HG02642 (cell line): ENCODE results near the gene IFIT5.
"Not testable (repeated sequence)": the region's sequence is repeated elsewhere in the genome, so short reads cannot be mapped to it uniquely, and the experiment has no call there.

Experiments used
- ATAC-seq: cut with Tn5 transposase; IDR thresholded peaks from one replicate; pipeline ENCODE4 v1.9.1; 2021; ENCODE audit warnings: mild to moderate bottlenecking; ENCODE audit not compliant: unreplicated experiment, poor library complexity

Gene IFIT5

GRCh38 chr10:89414146-89414878 lies at the start of gene IFIT5:
TSS of gene IFIT5 (plus strand) at chr10:89414568. CDS start at chr10:89414799, 231 bp downstream.
- ATAC-seq, result peak; percentile 78

GRCh38 chr10:89367529-89367928 lies 46.8 kb upstream of the IFIT5 start:
- ATAC-seq, result peak; percentile 70

- ATAC-seq, result no peak
These were observed 46.2 kb upstream of the IFIT5 start for GRCh38 chr10:89368129-89368528.

- ATAC-seq, result no peak
These were observed 44.9 kb upstream of the IFIT5 start for GRCh38 chr10:89369156-89370105.

- ATAC-seq, result no peak
These were observed 43.3 kb upstream of the IFIT5 start for GRCh38 chr10:89371079-89371478.

- ATAC-seq, result no peak
These were observed 42.4 kb upstream of the IFIT5 start for GRCh38 chr10:89371987-89372386.

- ATAC-seq, result no peak
These were observed 40.3 kb upstream of the IFIT5 start for GRCh38 chr10:89373916-89374711.

GRCh38 chr10:89374713-89375141 lies 39.6 kb upstream of the IFIT5 start:
- ATAC-seq, result no peak

- ATAC-seq, result no peak
These were observed 36.4 kb upstream of the IFIT5 start, which contains the start of gene IFIT1B for GRCh38 chr10:89377705-89378637. TSS of gene IFIT1B (plus strand) at chr10:89378056. CDS start at chr10:89378136, 80 bp downstream.

GRCh38 chr10:89379103-89379502 lies 35.3 kb upstream of the IFIT5 start:
- no peak for ATAC-seq

GRCh38 chr10:89382757-89383156 lies 31.6 kb upstream of the IFIT5 start:
- no peak for ATAC-seq

GRCh38 chr10:89384474-89385340 lies 29.7 kb upstream of the IFIT5 start:
- ATAC-seq, result no peak

- no peak for ATAC-seq
These were observed 25.6 kb upstream of the IFIT5 start for GRCh38 chr10:89388806-89389205.

- ATAC-seq, result no peak
These were observed 25.1 kb upstream of the IFIT5 start for GRCh38 chr10:89389254-89389653.

- no peak for ATAC-seq
These were observed 23.7 kb upstream of the IFIT5 start for GRCh38 chr10:89390476-89391225.

- ATAC-seq, result not testable (repeated sequence)
These were observed 23.2 kb upstream of the IFIT5 start for GRCh38 chr10:89391226-89391576.

- ATAC-seq, result peak; percentile 88
These were observed 22.2 kb upstream of the IFIT5 start, which contains the start of gene IFIT1 for GRCh38 chr10:89391907-89392756. TSS of gene IFIT1 (plus strand) at chr10:89392623. CDS start at chr10:89392713, 90 bp downstream.
